ENCODE results near the gene TIA1.
"Not testable (repeated sequence)": the region's sequence is repeated elsewhere in the genome, so short reads cannot be mapped to it uniquely, and the experiment has no call there.

TIA1 gene

GRCh38 chr2:70248181-70248847 is at the start of gene TIA1:
Gene TIA1 (minus strand): TSS chr2:70248628. CDS start chr2:70248430, 198 bp downstream.
- peak; percentile 97 for DNase-seq (ENCODE audit: extremely low spot score)
- TF ChIP-seq CTCF (IDR thresholded peaks at IDR 0.05; ENCODE audit: control extremely low read depth, extremely low read depth, low read depth, missing control alignments): no peak
- ChIA-PET CTCF (interaction anchor here (1.6 to 2.0 kb wide), 2 partner anchors 10 to 336 kb away, joined by 4 to 7 read pairs; partner anchors contain the start of gene PCYOX1), POLR2A (no interaction called here)

GRCh38 chr2:70297828-70298227 is 49.4 kb upstream of the TIA1 start:
- DNase-seq (ENCODE audit: extremely low spot score); CTCF ChIA-PET: not testable (repeated sequence)
- POLR2A ChIA-PET: interaction anchor here (0.7 kb wide), 1 partner anchor 857 kb away, joined by 3 read pairs; no protein-coding TSS in a partner anchor

GRCh38 chr2:70283500-70284191 is 35.2 kb upstream of the TIA1 start:
- TF ChIP-seq CTCF (IDR thresholded peaks at IDR 0.05; ENCODE audit: control extremely low read depth, extremely low read depth, low read depth, missing control alignments): no peak
- DNase-seq (ENCODE audit: extremely low spot score): no peak
- POLR2A ChIA-PET: interaction anchor here (0.6 to 1.3 kb wide), 2 partner anchors 10 to 25 kb away, joined by 3 to 4 read pairs; partner anchors contain the start of gene SNRPG
- CTCF ChIA-PET: interaction anchor here (2.4 to 3.2 kb wide), 2 partner anchors 18 to 370 kb away, joined by 6 to 12 read pairs; partner anchors contain the start of gene FAM136A

- ChIA-PET POLR2A (no interaction called here), CTCF (interaction anchor here (0.9 to 3.2 kb wide), 2 partner anchors 12 to 19 kb away, joined by 3 to 12 read pairs; partner anchors contain the start of gene FAM136A)
- no peak for TF ChIP-seq CTCF (IDR thresholded peaks at IDR 0.05; ENCODE audit: control extremely low read depth, extremely low read depth, low read depth, missing control alignments)
- DNase-seq (ENCODE audit: extremely low spot score): no peak
Observed at GRCh38 chr2:70282439-70282838, 34.0 kb upstream of the TIA1 start.

GRCh38 chr2:70280242-70280798 is 31.9 kb upstream of the TIA1 start:
- ChIA-PET CTCF (interaction anchor here (1.3 kb wide), 1 partner anchor 13 kb away, joined by 3 read pairs; the partner anchor contains the start of gene SNRPG), POLR2A (no interaction called here)
- no peak for TF ChIP-seq CTCF (IDR thresholded peaks at IDR 0.05; ENCODE audit: control extremely low read depth, extremely low read depth, low read depth, missing control alignments)
- DNase-seq (ENCODE audit: extremely low spot score): no peak

GRCh38 chr2:70270323-70270722 is 21.9 kb upstream of the TIA1 start:
- no peak for DNase-seq (ENCODE audit: extremely low spot score)
- no peak for TF ChIP-seq CTCF (IDR thresholded peaks at IDR 0.05; ENCODE audit: control extremely low read depth, extremely low read depth, low read depth, missing control alignments)
- CTCF ChIA-PET: interaction anchor here (1.2 kb wide), 1 partner anchor 12 kb away, joined by 3 read pairs; no protein-coding TSS in a partner anchor
- POLR2A ChIA-PET: interaction anchor here (0.7 kb wide), 1 partner anchor 13 kb away, joined by 9 read pairs; the partner anchor contains the start of gene PCYOX1

- POLR2A ChIA-PET; DNase-seq (ENCODE audit: extremely low spot score): not testable (repeated sequence)
- CTCF ChIA-PET: interaction anchor here (1.2 kb wide), 1 partner anchor 12 kb away, joined by 3 read pairs; no protein-coding TSS in a partner anchor
Observed at GRCh38 chr2:70269422-70270302, 21.2 kb upstream of the TIA1 start.

GRCh38 chr2:70266925-70267324 is 18.5 kb upstream of the TIA1 start:
- CTCF ChIA-PET; POLR2A ChIA-PET; DNase-seq (ENCODE audit: extremely low spot score): not testable (repeated sequence)
